Measurements from ENCODE around the gene SMIM32.

Gene SMIM32

DNA sequence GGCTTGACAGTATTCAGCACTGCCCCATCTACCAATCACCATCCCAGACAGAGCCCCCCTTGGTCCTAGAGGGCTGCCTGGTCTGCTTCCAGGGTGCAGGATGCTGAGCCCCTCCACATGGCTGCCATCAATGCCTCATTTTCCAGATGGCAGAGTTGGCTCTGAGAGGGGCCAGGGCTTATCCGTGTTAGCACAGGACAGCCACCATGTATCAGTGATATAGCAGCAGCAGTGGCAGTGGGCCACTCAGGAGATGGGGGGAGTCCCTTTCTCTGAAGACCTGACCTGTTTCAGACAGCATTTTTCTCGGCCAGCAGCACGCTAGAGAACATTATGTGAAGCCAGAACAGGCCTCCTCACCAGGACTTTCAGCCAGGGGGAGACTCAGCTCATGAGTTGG, 1.6 kb upstream of the SMIM32 start:
- H4K20me1 ChIP-seq (ENCODE audit: insufficient read depth, low read length): no peaks in the 10 kb centered on the region
- H3K79me2 ChIP-seq (ENCODE audit: low read length): no peaks in the 10 kb centered on the region
- H3K4me2 ChIP-seq (ENCODE audit: low read depth, low read length): no peak overlapping the region
- DNase-seq: no peak
- no peaks in the 10 kb centered on the region for H3F3A ChIP-seq (ENCODE audit: insufficient read depth, low read length)
- H3K9me3 ChIP-seq (replicated peaks; ENCODE audit: insufficient read depth, low read length): no peaks in the 10 kb centered on the region
- H2AFZ ChIP-seq (ENCODE audit: low read length): no peak overlapping the region
- H3K9ac ChIP-seq (ENCODE audit: low read length): no peak overlapping the region
- no peaks in the 10 kb centered on the region for H3K4me1 ChIP-seq (ENCODE audit: low read length)
- no peaks in the 10 kb centered on the region for H3K27me3 ChIP-seq (replicated peaks; ENCODE audit: insufficient read depth, low read length)
- TF ChIP-seq, protein P1, sequence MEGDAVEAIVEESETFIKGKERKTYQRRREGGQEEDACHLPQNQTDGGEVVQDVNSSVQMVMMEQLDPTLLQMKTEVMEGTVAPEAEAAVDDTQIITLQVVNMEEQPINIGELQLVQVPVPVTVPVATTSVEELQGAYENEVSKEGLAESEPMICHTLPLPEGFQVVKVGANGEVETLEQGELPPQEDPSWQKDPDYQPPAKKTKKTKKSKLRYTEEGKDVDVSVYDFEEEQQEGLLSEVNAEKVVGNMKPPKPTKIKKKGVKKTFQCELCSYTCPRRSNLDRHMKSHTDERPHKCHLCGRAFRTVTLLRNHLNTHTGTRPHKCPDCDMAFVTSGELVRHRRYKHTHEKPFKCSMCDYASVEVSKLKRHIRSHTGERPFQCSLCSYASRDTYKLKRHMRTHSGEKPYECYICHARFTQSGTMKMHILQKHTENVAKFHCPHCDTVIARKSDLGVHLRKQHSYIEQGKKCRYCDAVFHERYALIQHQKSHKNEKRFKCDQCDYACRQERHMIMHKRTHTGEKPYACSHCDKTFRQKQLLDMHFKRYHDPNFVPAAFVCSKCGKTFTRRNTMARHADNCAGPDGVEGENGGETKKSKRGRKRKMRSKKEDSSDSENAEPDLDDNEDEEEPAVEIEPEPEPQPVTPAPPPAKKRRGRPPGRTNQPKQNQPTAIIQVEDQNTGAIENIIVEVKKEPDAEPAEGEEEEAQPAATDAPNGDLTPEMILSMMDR (IDR thresholded peaks at IDR 0.05; ENCODE audit: low read length): no peak
- TF ChIP-seq EZH2 (optimal IDR thresholded peaks at IDR 0.05; ENCODE audit: low read depth, low read length) (no peak), EZH2phosphoT487 (IDR thresholded peaks at IDR 0.05; ENCODE audit: low read length) (no peak)
- H3K27ac ChIP-seq (ENCODE audit: low read length): no peak overlapping the region
- H3K36me3 ChIP-seq (replicated peaks; ENCODE audit: insufficient read depth, low read length): no peaks in the 10 kb centered on the region
- H3K9me2 ChIP-seq (replicated peaks; ENCODE audit: insufficient read depth, low read length): no peaks in the 10 kb centered on the region
- no peak overlapping the region for H3K4me3 ChIP-seq (ENCODE audit: low read length)

- H3K4me2 ChIP-seq (ENCODE audit: low read depth, low read length): no peak overlapping the region
- no peaks in the 10 kb centered on the region for H3K36me3 ChIP-seq (replicated peaks; ENCODE audit: insufficient read depth, low read length)
- no peak overlapping the region for H3K27ac ChIP-seq (ENCODE audit: low read length)
- no peaks in the 10 kb centered on the region for H3K79me2 ChIP-seq (ENCODE audit: low read length)
- DNase-seq: no peak
- no peak overlapping the region for H3K4me3 ChIP-seq (ENCODE audit: low read length)
- H3K4me1 ChIP-seq (ENCODE audit: low read length): no peaks in the 10 kb centered on the region
- no peaks in the 10 kb centered on the region for H3K9me3 ChIP-seq (replicated peaks; ENCODE audit: insufficient read depth, low read length)
- H3K9me2 ChIP-seq (replicated peaks; ENCODE audit: insufficient read depth, low read length): no peaks in the 10 kb centered on the region
- no peaks in the 10 kb centered on the region for H3K27me3 ChIP-seq (replicated peaks; ENCODE audit: insufficient read depth, low read length)
- H3K9ac ChIP-seq (ENCODE audit: low read length): no peak overlapping the region
- H3F3A ChIP-seq (ENCODE audit: insufficient read depth, low read length): no peaks in the 10 kb centered on the region
- H2AFZ ChIP-seq (ENCODE audit: low read length): no peak overlapping the region
- no peaks in the 10 kb centered on the region for H4K20me1 ChIP-seq (ENCODE audit: insufficient read depth, low read length)
- TF ChIP-seq, protein P1 (IDR thresholded peaks at IDR 0.05; ENCODE audit: low read length): no peak
- TF ChIP-seq EZH2 (optimal IDR thresholded peaks at IDR 0.05; ENCODE audit: low read depth, low read length) (no peak), EZH2phosphoT487 (IDR thresholded peaks at IDR 0.05; ENCODE audit: low read length) (no peak)
These were observed 467 bp upstream of the SMIM32 start for GRCh38 chr5:136193322-136193935.

GRCh38 chr5:136192015-136192525, 892 bp downstream of the SMIM32 start:
- Histone ChIP-seq H3K9ac (ENCODE audit: low read length) (no peak overlapping the region), H2AFZ (ENCODE audit: low read length) (no peak overlapping the region), H3K27me3 (replicated peaks; ENCODE audit: insufficient read depth, low read length) (no peaks in the 10 kb centered on the region)

More at GRCh38 chr5:136192015-136192525, 892 bp downstream of the SMIM32 start:
- no peak overlapping the region for H3K4me2 ChIP-seq (ENCODE audit: low read depth, low read length)
- H3F3A ChIP-seq (ENCODE audit: insufficient read depth, low read length): no peaks in the 10 kb centered on the region
- H4K20me1 ChIP-seq (ENCODE audit: insufficient read depth, low read length): no peaks in the 10 kb centered on the region
- TF ChIP-seq EZH2phosphoT487 (IDR thresholded peaks at IDR 0.05; ENCODE audit: low read length): no peak
- TF ChIP-seq, protein P1 (IDR thresholded peaks at IDR 0.05; ENCODE audit: low read length): no peak
- no peaks in the 10 kb centered on the region for H3K36me3 ChIP-seq (replicated peaks; ENCODE audit: insufficient read depth, low read length)
- H3K27ac ChIP-seq (ENCODE audit: low read length): no peak overlapping the region
- H3K4me1 ChIP-seq (ENCODE audit: low read length): no peaks in the 10 kb centered on the region
- no peak for DNase-seq
- H3K4me3 ChIP-seq (ENCODE audit: low read length): no peak overlapping the region
- H3K79me2 ChIP-seq (ENCODE audit: low read length): no peaks in the 10 kb centered on the region
- H3K9me3 ChIP-seq (replicated peaks; ENCODE audit: insufficient read depth, low read length): no peaks in the 10 kb centered on the region
- H3K9me2 ChIP-seq (replicated peaks; ENCODE audit: insufficient read depth, low read length): no peaks in the 10 kb centered on the region
